A549 (cell line): ENCODE measurements around the gene ZBED1. TPM values are rescaled to one million over a fixed set of nuclear protein-coding genes. Genes with fewer than 3 reads are reported as not detected.
"Not testable (repeated sequence)": the region's sequence is repeated elsewhere in the genome, so short reads cannot be mapped to it uniquely, and the experiment has no call there.

Experiments used
- ATAC-seq, 2 experiments: fragments of 200-7000 bp in 1 of 2; fragments of >200 bp in 1 of 2; cut with Nextera tagmentation in 1 of 2; cut with Tn5 transposase in 1 of 2; 3 replicates each; pipeline versions ENCODE4 v1.8.0 to v1.9.1; 2018 to 2020; ENCODE audit warnings: mild to moderate bottlenecking in 1 of 2, moderate library complexity in 1 of 2
- CTCF ChIA-PET: fragments of 300-600 bp; sonication (Branson Sonifier 250); formaldehyde crosslinking; extraction: SDS; loops from one replicate; lab custom pipeline; 2021; ENCODE audit warnings: antibody characterized with exemption, inconsistent platforms; lab: Yijun Ruan, JAX
- POLR2A ChIA-PET: fragments of 350-600 bp; formaldehyde crosslinking; extraction: SDS; loops from one replicate; lab custom pipeline; 2021; ENCODE audit warnings: antibody characterized with exemption, inconsistent platforms; lab: Yijun Ruan, JAX
- DNase-seq, 2 experiments: peaks; one replicate each; pipeline versions ENCODE4 v3.0.0 to v3.0.0-alpha.2; 2011 to 2016; ENCODE audit warnings: low read depth in 1 of 2, low spot score in 1 of 2
- FAIRE-seq: peaks from 2 replicates; lab custom pipeline; 2011; peaks lifted over from hg19 to GRCh38; lab: Jason Lieb, UNC
- H3K27ac ChIP-seq, 2 experiments: fragments of >200 bp; sonication (Bioruptor Twin); formaldehyde crosslinking; 3 replicates each; pipeline ENCODE4 v1.5.1; 2016 to 2017
- H3K4me1 ChIP-seq: fragments of >200 bp; sonication (Bioruptor Twin); formaldehyde crosslinking; 3 replicates; pipeline ENCODE4 v1.6.1; 2016
- H3K4me2 ChIP-seq: fragments of >200 bp; sonication (Bioruptor Twin); formaldehyde crosslinking; 3 replicates; pipeline ENCODE4 v1.6.1; 2016
- H3K4me3 ChIP-seq: fragments of >200 bp; sonication (Bioruptor Twin); formaldehyde crosslinking; 3 replicates; pipeline ENCODE4 v1.5.1; 2016
- H3K9me3 ChIP-seq: fragments of >200 bp; sonication (Bioruptor Twin); formaldehyde crosslinking; 3 replicates; pipeline ENCODE4 v1.6.1; 2016
- BHLHE40 ChIP-seq: IDR thresholded peaks from 2 replicates; pipeline ENCODE4 v1.6.1; 2012; ENCODE audit warnings: low read depth, low read length, inconsistent platforms
- CBX8 ChIP-seq: fragments of 200-600 bp; sonication (generic); IDR thresholded peaks from 2 replicates; pipeline ENCODE4 v1.6.1; 2016
- CEBPB ChIP-seq, 2 experiments: fragments of >200 bp in 1 of 2; sonication (Bioruptor Twin) in 1 of 2; formaldehyde crosslinking in 1 of 2; IDR thresholded peaks; 2 replicates each; pipeline ENCODE4 v1.6.1; 2012 to 2016
- FOSB ChIP-seq: fragments of 250-450 bp; sonication (Bioruptor Pico); IDR thresholded peaks from 2 replicates; pipeline ENCODE4 v1.5.0; 2020; ENCODE audit warnings: mild to moderate bottlenecking, moderate library complexity
- FOXS1 ChIP-seq: fragments of 250-450 bp; sonication (Bioruptor Pico); IDR thresholded peaks from 2 replicates; pipeline ENCODE4 v1.5.0; 2020; ENCODE audit warnings: mild to moderate bottlenecking, moderate library complexity
- GATA3 ChIP-seq: IDR thresholded peaks from 2 replicates; pipeline ENCODE4 v1.6.1; 2012; ENCODE audit warnings: borderline replicate concordance
- HDAC2 ChIP-seq: fragments of 200-600 bp; sonication (generic); IDR thresholded peaks from 2 replicates; pipeline ENCODE4 v1.6.1; 2016
- HMGXB4 ChIP-seq: fragments of 250-450 bp; sonication (Bioruptor Pico); IDR thresholded peaks from 2 replicates; pipeline ENCODE4 v1.5.0; 2021; ENCODE audit warnings: mild to moderate bottlenecking, moderate library complexity, borderline replicate concordance
- KDM1A ChIP-seq: fragments of 200-600 bp; sonication (generic); IDR thresholded peaks from 2 replicates; pipeline ENCODE4 v1.6.1; 2016; ENCODE audit warnings: low read depth, mild to moderate bottlenecking
- MAX ChIP-seq: IDR thresholded peaks from 2 replicates; pipeline ENCODE4 v1.6.1; 2012
- NPAS2 ChIP-seq: fragments of 250-450 bp; sonication (Bioruptor Pico); IDR thresholded peaks from 2 replicates; pipeline ENCODE4 v1.8.0; 2022; ENCODE audit warnings: mild to moderate bottlenecking, moderate library complexity, borderline replicate concordance
- POLR2A ChIP-seq: IDR thresholded peaks from 2 replicates; pipeline ENCODE4 v1.6.1; 2012; ENCODE audit warnings: mild to moderate bottlenecking, low read length
- RNF2 ChIP-seq: fragments of 200-600 bp; sonication (generic); IDR thresholded peaks from 2 replicates; pipeline ENCODE4 v1.6.1; 2016; ENCODE audit warnings: low read depth, mild to moderate bottlenecking, antibody characterized with exemption, moderate library complexity, borderline replicate concordance
- SMC3 ChIP-seq: fragments of >200 bp; sonication (Bioruptor Twin); formaldehyde crosslinking; IDR thresholded peaks from 3 replicates; pipeline ENCODE4 v1.6.1; 2018; ENCODE audit warnings: inconsistent platforms
- SREBF2 ChIP-seq: fragments of 450-650 bp; IDR thresholded peaks from 2 replicates; pipeline ENCODE4 v1.6.1; 2014; ENCODE audit warnings: mild to moderate bottlenecking, moderate library complexity
- TP53 ChIP-seq: fragments of 250-450 bp; sonication (Bioruptor Pico); IDR thresholded peaks from 2 replicates; pipeline ENCODE4 v1.5.0; 2021; ENCODE audit warnings: mild to moderate bottlenecking, moderate library complexity
- ZC3H11A ChIP-seq: fragments of 450-650 bp; IDR thresholded peaks from 2 replicates; pipeline ENCODE4 v1.6.1; 2014; ENCODE audit warnings: antibody characterized with exemption, mild to moderate bottlenecking
- ZFP36 ChIP-seq: fragments of 450-650 bp; IDR thresholded peaks from 2 replicates; pipeline ENCODE4 v1.6.1; 2014; ENCODE audit warnings: borderline replicate concordance; ENCODE audit not compliant: partially characterized antibody
- ZNF302 ChIP-seq: fragments of 250-450 bp; sonication (Bioruptor Pico); IDR thresholded peaks from 2 replicates; pipeline ENCODE4 v1.9.0; 2021; ENCODE audit warnings: inconsistent platforms, mild to moderate bottlenecking, moderate library complexity
- WGBS: methylation state at CpG from one replicate; pipeline ENCODE4 v1.1.6; 2017; ENCODE audit errors: missing lambda C conversion rate; 5-methylcytosine and 5-hydroxymethylcytosine counted together
- polyA plus RNA-seq, 4 experiments: library from polyadenylated mRNA; depleted of rRNA in 3 of 4; stranded (reverse); fragments of >200 nt; fragmentation: RNase III in 1 of 4; extraction: RNeasy Plus Mini Kit Qiagen cat#74134 plus additional on column Dnase treatment in 1 of 4; gene quantifications; 2 replicates in 3 of 4; 3 replicates in 1 of 4; pipeline ENCODE4 v1.2.3, GENCODE V29; 2011 to 2017
- TF ChIP-seq, protein P1 (sequence below): fragments of 150-350 bp; IDR thresholded peaks from 2 replicates; pipeline ENCODE4 v1.6.1; 2014; ENCODE audit warnings: low read depth, mild to moderate bottlenecking, low read length
- TF ChIP-seq, protein P2 (sequence below): fragments of 250-450 bp; sonication (Bioruptor Pico); IDR thresholded peaks from 2 replicates; pipeline ENCODE4 v1.5.0; 2020; ENCODE audit warnings: low read depth, mild to moderate bottlenecking, moderate library complexity
- TF ChIP-seq, protein P3 (sequence below): IDR thresholded peaks from 2 replicates; pipeline ENCODE4 v1.6.1; 2012; ENCODE audit warnings: low read depth, borderline replicate concordance
- TF ChIP-seq, protein P4 (sequence below): fragments of >200 bp; sonication (Bioruptor Twin); formaldehyde crosslinking; IDR thresholded peaks from 3 replicates; pipeline ENCODE4 v1.5.1; 2016

Gene ZBED1
- polyA plus RNA-seq, 2 of the 4 experiments (the other 2 are of a cell fraction) = 19.7 to 21.9 TPM

DNA sequence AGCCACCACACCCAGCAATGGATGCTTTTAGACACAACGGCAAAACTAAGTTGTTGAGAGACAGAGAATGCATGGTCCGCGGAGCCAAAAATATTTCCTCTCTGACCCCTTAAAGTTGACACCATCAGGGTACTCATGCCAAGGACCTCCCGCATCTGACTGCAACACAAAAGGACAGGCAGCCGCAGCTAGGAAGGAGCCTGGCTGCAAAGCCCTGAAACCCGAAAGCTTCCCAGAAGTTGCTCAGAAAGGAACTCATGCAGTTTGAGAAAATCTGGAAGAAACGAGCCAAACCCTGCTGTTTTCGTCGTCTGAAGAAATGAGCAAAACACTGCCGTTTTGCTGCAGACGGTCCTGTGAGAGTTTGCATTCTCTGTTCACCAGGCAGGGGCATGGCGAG lies 16.5 kb downstream of the ZBED1 start:
- no peak overlapping the region for H3K4me3 ChIP-seq
- no peak for FAIRE-seq
- ChIA-PET CTCF (no interaction called here), POLR2A (no interaction called here)
- TF ChIP-seq POLR2A (no peak), RNF2 (no peak), TP53 (no peak)
- TF ChIP-seq, all 56 proteins: peak for 0
- H3K4me2 ChIP-seq = no peak overlapping the region
- 87% methylated on average over 12 of the region's 12 CpGs for WGBS
- H3K9me3 ChIP-seq = no peaks in the 10 kb centered on the region
- H3K4me1 ChIP-seq = no peaks in the 10 kb centered on the region
- ATAC-seq (no peak), DNase-seq (no peak)
- H3K27ac ChIP-seq = no peak overlapping the region

- Histone ChIP-seq H3K27ac (no peak overlapping the region), H3K4me3 (no peak overlapping the region), H3K4me2 (no peak overlapping the region), H3K9me3 (no peaks in the 10 kb centered on the region), H3K4me1 (no peaks in the 10 kb centered on the region)
- POLR2A ChIA-PET = no interaction called here
- FAIRE-seq = no peak
- WGBS = 80% methylated on average over 16 of the region's 16 CpGs
- no peak for ATAC-seq
- TF ChIP-seq FOXS1 (no peak), CBX8 (no peak), HDAC2 (no peak), MAX (no peak), ZNF302 (no peak), ZC3H11A (no peak), NPAS2 (CRISPR knock-in tag) (no peak), FOSB (CRISPR knock-in tag) (no peak), CEBPB (IDR thresholded peaks at IDR 0.05) (no peak), GATA3 (no peak), SMC3 (no peak), SREBF2 (no peak), KDM1A (no peak), BHLHE40 (no peak), HMGXB4 (CRISPR knock-in tag) (no peak), ZFP36 (no peak)
- TF ChIP-seq, protein P1, sequence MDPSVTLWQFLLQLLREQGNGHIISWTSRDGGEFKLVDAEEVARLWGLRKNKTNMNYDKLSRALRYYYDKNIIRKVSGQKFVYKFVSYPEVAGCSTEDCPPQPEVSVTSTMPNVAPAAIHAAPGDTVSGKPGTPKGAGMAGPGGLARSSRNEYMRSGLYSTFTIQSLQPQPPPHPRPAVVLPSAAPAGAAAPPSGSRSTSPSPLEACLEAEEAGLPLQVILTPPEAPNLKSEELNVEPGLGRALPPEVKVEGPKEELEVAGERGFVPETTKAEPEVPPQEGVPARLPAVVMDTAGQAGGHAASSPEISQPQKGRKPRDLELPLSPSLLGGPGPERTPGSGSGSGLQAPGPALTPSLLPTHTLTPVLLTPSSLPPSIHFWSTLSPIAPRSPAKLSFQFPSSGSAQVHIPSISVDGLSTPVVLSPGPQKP = no peak
- TF ChIP-seq, protein P2, sequence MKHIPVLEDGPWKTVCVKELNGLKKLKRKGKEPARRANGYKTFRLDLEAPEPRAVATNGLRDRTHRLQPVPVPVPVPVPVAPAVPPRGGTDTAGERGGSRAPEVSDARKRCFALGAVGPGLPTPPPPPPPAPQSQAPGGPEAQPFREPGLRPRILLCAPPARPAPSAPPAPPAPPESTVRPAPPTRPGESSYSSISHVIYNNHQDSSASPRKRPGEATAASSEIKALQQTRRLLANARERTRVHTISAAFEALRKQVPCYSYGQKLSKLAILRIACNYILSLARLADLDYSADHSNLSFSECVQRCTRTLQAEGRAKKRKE = no peak
- TF ChIP-seq, protein P3, sequence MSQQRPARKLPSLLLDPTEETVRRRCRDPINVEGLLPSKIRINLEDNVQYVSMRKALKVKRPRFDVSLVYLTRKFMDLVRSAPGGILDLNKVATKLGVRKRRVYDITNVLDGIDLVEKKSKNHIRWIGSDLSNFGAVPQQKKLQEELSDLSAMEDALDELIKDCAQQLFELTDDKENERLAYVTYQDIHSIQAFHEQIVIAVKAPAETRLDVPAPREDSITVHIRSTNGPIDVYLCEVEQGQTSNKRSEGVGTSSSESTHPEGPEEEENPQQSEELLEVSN = no peak
- TF ChIP-seq, protein P4, sequence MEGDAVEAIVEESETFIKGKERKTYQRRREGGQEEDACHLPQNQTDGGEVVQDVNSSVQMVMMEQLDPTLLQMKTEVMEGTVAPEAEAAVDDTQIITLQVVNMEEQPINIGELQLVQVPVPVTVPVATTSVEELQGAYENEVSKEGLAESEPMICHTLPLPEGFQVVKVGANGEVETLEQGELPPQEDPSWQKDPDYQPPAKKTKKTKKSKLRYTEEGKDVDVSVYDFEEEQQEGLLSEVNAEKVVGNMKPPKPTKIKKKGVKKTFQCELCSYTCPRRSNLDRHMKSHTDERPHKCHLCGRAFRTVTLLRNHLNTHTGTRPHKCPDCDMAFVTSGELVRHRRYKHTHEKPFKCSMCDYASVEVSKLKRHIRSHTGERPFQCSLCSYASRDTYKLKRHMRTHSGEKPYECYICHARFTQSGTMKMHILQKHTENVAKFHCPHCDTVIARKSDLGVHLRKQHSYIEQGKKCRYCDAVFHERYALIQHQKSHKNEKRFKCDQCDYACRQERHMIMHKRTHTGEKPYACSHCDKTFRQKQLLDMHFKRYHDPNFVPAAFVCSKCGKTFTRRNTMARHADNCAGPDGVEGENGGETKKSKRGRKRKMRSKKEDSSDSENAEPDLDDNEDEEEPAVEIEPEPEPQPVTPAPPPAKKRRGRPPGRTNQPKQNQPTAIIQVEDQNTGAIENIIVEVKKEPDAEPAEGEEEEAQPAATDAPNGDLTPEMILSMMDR = no peak
- CTCF ChIA-PET = no interaction called here
- no peak for DNase-seq
Observed at GRCh38 chrX:2483398-2484060, 17.2 kb downstream of the ZBED1 start.

DNA sequence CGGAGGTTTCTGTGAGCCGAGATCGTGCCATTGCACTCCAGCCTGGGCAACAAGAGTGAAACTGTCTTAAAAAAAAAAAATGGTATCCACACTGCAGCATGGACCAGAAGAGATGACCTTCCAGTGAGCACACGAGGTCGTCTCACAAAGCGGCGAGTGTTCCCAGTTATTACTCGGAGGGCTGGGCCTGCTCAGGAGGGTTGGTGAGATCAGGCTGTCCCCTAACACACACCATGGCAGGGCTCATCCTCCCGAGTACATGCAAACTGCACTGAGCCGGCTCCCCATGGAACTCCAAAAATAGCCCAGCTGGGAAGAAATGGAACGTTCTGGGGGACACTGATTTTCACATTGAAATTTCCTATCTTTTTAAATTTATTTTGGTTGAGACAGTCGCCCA lies 19.2 kb downstream of the ZBED1 start:
- CTCF ChIA-PET, FAIRE-seq, H3K27ac ChIP-seq, H3K9me3 ChIP-seq, DNase-seq, H3K4me1 ChIP-seq, H3K4me2 ChIP-seq, H3K4me3 ChIP-seq, POLR2A ChIA-PET, ATAC-seq: not testable (repeated sequence)
- 90% methylated on average over 11 of the region's 12 CpGs for WGBS
